ENCODE measurements around the gene CCDC88C.

- TF ChIP-seq POLR2A (IDR thresholded peaks at IDR 0.05; ENCODE audit: low read length) (no peak), GATA1 (IDR thresholded peaks at IDR 0.05; ENCODE audit: low read depth, low read length) (no peak)
Measured at GRCh38 chr14:91229743-91230200, 187.8 kb downstream of the CCDC88C start.
